ENCODE data around the gene TP73.

Gene TP73

GRCh38 chr1:3679098-3679555, 26.8 kb downstream of the TP73 start:
- no peak overlapping the region for H3K4me3 Mint-ChIP-seq

GRCh38 chr1:3679799-3680453, 27.6 kb downstream of the TP73 start:
- DNase-seq (no peak), ATAC-seq (no peak)
- Mint-ChIP-seq H3K9me3 (no peaks in the 10 kb centered on the region), H3K4me3 (no peak overlapping the region), H3K27ac (no peak overlapping the region), H3K27me3 (peaks cover 44% of the 10 kb centered on the region), H3K4me1 (peaks cover 42% of the 10 kb centered on the region)

More at GRCh38 chr1:3679098-3679555, 26.8 kb downstream of the TP73 start:
- no peaks in the 10 kb centered on the region for H3K9me3 Mint-ChIP-seq
- peaks cover 46% of the 10 kb centered on the region for H3K4me1 Mint-ChIP-seq
- no peak for ATAC-seq
- DNase-seq = no peak
- H3K27ac Mint-ChIP-seq = no peak overlapping the region
- peaks cover 41% of the 10 kb centered on the region for H3K27me3 Mint-ChIP-seq

- ATAC-seq = no peak
- no peaks in the 10 kb centered on the region for H3K9me3 Mint-ChIP-seq
These were observed 28.3 kb downstream of the TP73 start for GRCh38 chr1:3680488-3681230.

GRCh38 chr1:3681231-3681897, 29.0 kb downstream of the TP73 start:
- H3K9me3 Mint-ChIP-seq = no peaks in the 10 kb centered on the region
- DNase-seq = no peak
- H3K4me1 Mint-ChIP-seq = peaks cover 37% of the 10 kb centered on the region
- no peak overlapping the region for H3K4me3 Mint-ChIP-seq
- H3K27me3 Mint-ChIP-seq = peaks cover 52% of the 10 kb centered on the region
- no peak overlapping the region for H3K27ac Mint-ChIP-seq
- no peak for ATAC-seq

More at GRCh38 chr1:3680488-3681230, 28.3 kb downstream of the TP73 start:
- Mint-ChIP-seq H3K4me3 (no peak overlapping the region), H3K4me1 (peaks cover 42% of the 10 kb centered on the region), H3K27me3 (peaks cover 52% of the 10 kb centered on the region), H3K27ac (no peak overlapping the region)
- DNase-seq = no peak

GRCh38 chr1:3681898-3682806, 29.8 kb downstream of the TP73 start:
- peak; percentile 29 for ATAC-seq
- no peak for DNase-seq
- Mint-ChIP-seq H3K4me1 (peaks cover 29% of the 10 kb centered on the region), H3K4me3 (no peak overlapping the region), H3K27me3 (peaks cover 46% of the 10 kb centered on the region), H3K9me3 (no peaks in the 10 kb centered on the region), H3K27ac (no peak overlapping the region)

GRCh38 chr1:3683197-3683596, 30.9 kb downstream of the TP73 start:
- ATAC-seq (no peak), DNase-seq (no peak)
- Mint-ChIP-seq H3K27me3 (peaks cover 43% of the 10 kb centered on the region), H3K27ac (no peak overlapping the region), H3K9me3 (no peaks in the 10 kb centered on the region), H3K4me1 (peaks cover 18% of the 10 kb centered on the region), H3K4me3 (no peak overlapping the region)

GRCh38 chr1:3683992-3684391, 31.7 kb downstream of the TP73 start:
- Mint-ChIP-seq H3K27ac (no peak overlapping the region), H3K4me1 (peaks cover 10% of the 10 kb centered on the region), H3K9me3 (no peaks in the 10 kb centered on the region), H3K27me3 (peaks cover 43% of the 10 kb centered on the region), H3K4me3 (no peak overlapping the region)
- DNase-seq = no peak
- no peak for ATAC-seq

GRCh38 chr1:3685222-3685621, 32.9 kb downstream of the TP73 start:
- H3K27me3 Mint-ChIP-seq = peaks cover 34% of the 10 kb centered on the region
- H3K9me3 Mint-ChIP-seq = no peaks in the 10 kb centered on the region
- H3K27ac Mint-ChIP-seq = no peak overlapping the region
- H3K4me1 Mint-ChIP-seq = no peaks in the 10 kb centered on the region
- ATAC-seq (no peak), DNase-seq (no peak)
- H3K4me3 Mint-ChIP-seq = no peak overlapping the region

- no peak for ATAC-seq
These were observed 33.6 kb downstream of the TP73 start for GRCh38 chr1:3685906-3686305.

GRCh38 chr1:3687504-3687903, 35.2 kb downstream of the TP73 start:
- H3K4me3 Mint-ChIP-seq = no peak overlapping the region
- H3K27me3 Mint-ChIP-seq = peaks cover 27% of the 10 kb centered on the region
- no peaks in the 10 kb centered on the region for H3K4me1 Mint-ChIP-seq
- H3K9me3 Mint-ChIP-seq = no peaks in the 10 kb centered on the region
- DNase-seq (no peak), ATAC-seq (no peak)
- no peak overlapping the region for H3K27ac Mint-ChIP-seq

More at GRCh38 chr1:3685906-3686305, 33.6 kb downstream of the TP73 start:
- no peak for DNase-seq
- Mint-ChIP-seq H3K27ac (no peak overlapping the region), H3K27me3 (peaks cover 27% of the 10 kb centered on the region), H3K4me3 (no peak overlapping the region), H3K4me1 (no peaks in the 10 kb centered on the region), H3K9me3 (no peaks in the 10 kb centered on the region)

GRCh38 chr1:3688356-3689137, 36.2 kb downstream of the TP73 start:
- no peaks in the 10 kb centered on the region for H3K9me3 Mint-ChIP-seq
- H3K4me3 Mint-ChIP-seq = no peak overlapping the region
- H3K27me3 Mint-ChIP-seq = peaks cover 24% of the 10 kb centered on the region
- no peaks in the 10 kb centered on the region for H3K4me1 Mint-ChIP-seq
- H3K27ac Mint-ChIP-seq = no peak overlapping the region
- ATAC-seq = no peak
- no peak for DNase-seq

GRCh38 chr1:3689138-3689750, 36.9 kb downstream of the TP73 start:
- Mint-ChIP-seq H3K9me3 (no peaks in the 10 kb centered on the region), H3K4me3 (no peak overlapping the region), H3K4me1 (no peaks in the 10 kb centered on the region), H3K27me3 (peaks cover 17% of the 10 kb centered on the region), H3K27ac (no peak overlapping the region)
- DNase-seq (no peak), ATAC-seq (no peak)

- Mint-ChIP-seq H3K27ac (no peak overlapping the region), H3K27me3 (peaks cover 13% of the 10 kb centered on the region), H3K4me1 (peaks cover 2% of the 10 kb centered on the region), H3K4me3 (no peak overlapping the region), H3K9me3 (no peaks in the 10 kb centered on the region)
- DNase-seq (no peak), ATAC-seq (no peak)
These were observed 38.2 kb downstream of the TP73 start for GRCh38 chr1:3690282-3691065.
